ENCODE data around the gene MLXIPL. TPM values are rescaled to one million over a fixed set of nuclear protein-coding genes. Genes with fewer than 3 reads are reported as not detected.
"Not testable (repeated sequence)": the region's sequence is repeated elsewhere in the genome, so short reads cannot be mapped to it uniquely, and the experiment has no call there.

The MLXIPL gene
- total RNA-seq, 1 donor from 2014 or later, result 1.1 TPM

DNA sequence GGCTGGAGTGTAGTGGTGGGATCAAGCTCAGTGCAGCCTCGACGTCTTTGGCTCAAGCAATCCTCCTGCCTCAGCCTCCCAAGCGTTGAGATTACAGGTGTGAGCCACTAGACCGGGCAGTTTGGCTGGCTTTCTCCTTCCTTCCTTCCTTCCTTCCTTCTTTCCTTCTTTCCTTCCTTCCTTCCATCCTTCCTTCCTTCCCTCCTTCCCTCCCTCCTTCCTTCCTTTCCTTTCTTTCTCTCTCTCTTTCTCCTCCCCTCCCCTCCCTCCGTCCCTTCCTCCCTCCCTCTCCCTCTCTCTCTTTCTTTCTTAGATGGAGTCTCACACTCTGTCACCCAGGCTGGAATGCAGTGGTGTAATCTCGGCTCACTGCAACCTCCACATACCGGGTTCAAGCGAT, 35.7 kb upstream of the MLXIPL start:
- Mint-ChIP-seq H3K36me3 (ENCODE audit: low read depth) (peaks cover 5% of the 10 kb centered on the region), H3K4me3 (no peak overlapping the region), H3K4me1 (peaks cover 8% of the 10 kb centered on the region), H3K9me3 (peaks cover 6% of the 10 kb centered on the region), H3K27me3 (ENCODE audit: low read depth) (peaks cover 38% of the 10 kb centered on the region), H3K27ac (ENCODE audit: unreplicated experiment) (no peak overlapping the region)
- TF ChIP-seq, protein P1, sequence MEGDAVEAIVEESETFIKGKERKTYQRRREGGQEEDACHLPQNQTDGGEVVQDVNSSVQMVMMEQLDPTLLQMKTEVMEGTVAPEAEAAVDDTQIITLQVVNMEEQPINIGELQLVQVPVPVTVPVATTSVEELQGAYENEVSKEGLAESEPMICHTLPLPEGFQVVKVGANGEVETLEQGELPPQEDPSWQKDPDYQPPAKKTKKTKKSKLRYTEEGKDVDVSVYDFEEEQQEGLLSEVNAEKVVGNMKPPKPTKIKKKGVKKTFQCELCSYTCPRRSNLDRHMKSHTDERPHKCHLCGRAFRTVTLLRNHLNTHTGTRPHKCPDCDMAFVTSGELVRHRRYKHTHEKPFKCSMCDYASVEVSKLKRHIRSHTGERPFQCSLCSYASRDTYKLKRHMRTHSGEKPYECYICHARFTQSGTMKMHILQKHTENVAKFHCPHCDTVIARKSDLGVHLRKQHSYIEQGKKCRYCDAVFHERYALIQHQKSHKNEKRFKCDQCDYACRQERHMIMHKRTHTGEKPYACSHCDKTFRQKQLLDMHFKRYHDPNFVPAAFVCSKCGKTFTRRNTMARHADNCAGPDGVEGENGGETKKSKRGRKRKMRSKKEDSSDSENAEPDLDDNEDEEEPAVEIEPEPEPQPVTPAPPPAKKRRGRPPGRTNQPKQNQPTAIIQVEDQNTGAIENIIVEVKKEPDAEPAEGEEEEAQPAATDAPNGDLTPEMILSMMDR (conservative IDR thresholded peaks at IDR 0.05), result no peak
- no peak for DNase-seq (ENCODE audit: low read depth, low spot score)

- H3K27ac Mint-ChIP-seq (ENCODE audit: unreplicated experiment); H3K36me3 Mint-ChIP-seq (ENCODE audit: low read depth); H3K4me3 Mint-ChIP-seq; H3K4me1 Mint-ChIP-seq; H3K9me3 Mint-ChIP-seq; DNase-seq (ENCODE audit: low read depth, low spot score): not testable (repeated sequence)
- H3K27me3 Mint-ChIP-seq (ENCODE audit: low read depth), result peaks cover 49% of the 10 kb centered on the region
Measured at GRCh38 chr7:73655309-73655708, 31.0 kb upstream of the MLXIPL start.

- DNase-seq (ENCODE audit: low read depth, low spot score), result no peak
- TF ChIP-seq, protein P1 (conservative IDR thresholded peaks at IDR 0.05), result no peak
- no peaks in the 10 kb centered on the region for H3K36me3 Mint-ChIP-seq (ENCODE audit: low read depth)
- peaks cover 3% of the 10 kb centered on the region for H3K4me1 Mint-ChIP-seq
- H3K9me3 Mint-ChIP-seq, result no peaks in the 10 kb centered on the region
- no peak overlapping the region for H3K4me3 Mint-ChIP-seq
- peaks cover 63% of the 10 kb centered on the region for H3K27me3 Mint-ChIP-seq (ENCODE audit: low read depth)
- H3K27ac Mint-ChIP-seq (ENCODE audit: unreplicated experiment), result no peak overlapping the region
Measured at GRCh38 chr7:73652541-73652949, 28.2 kb upstream of the MLXIPL start.

- peaks cover 79% of the 10 kb centered on the region for H3K27me3 Mint-ChIP-seq (ENCODE audit: low read depth)
- H3K36me3 Mint-ChIP-seq (ENCODE audit: low read depth), result no peaks in the 10 kb centered on the region
- no peak overlapping the region for H3K4me3 Mint-ChIP-seq
- DNase-seq (ENCODE audit: low read depth, low spot score), result no peak
- H3K27ac Mint-ChIP-seq (ENCODE audit: unreplicated experiment), result no peak overlapping the region
- peaks cover 3% of the 10 kb centered on the region for H3K4me1 Mint-ChIP-seq
- TF ChIP-seq, protein P1 (conservative IDR thresholded peaks at IDR 0.05), result no peak
- H3K9me3 Mint-ChIP-seq, result no peaks in the 10 kb centered on the region
Measured at GRCh38 chr7:73650524-73650923, 26.2 kb upstream of the MLXIPL start.

GRCh38 chr7:73649576-73649975, 25.3 kb upstream of the MLXIPL start:
- no peaks in the 10 kb centered on the region for H3K9me3 Mint-ChIP-seq
- TF ChIP-seq, protein P1 (conservative IDR thresholded peaks at IDR 0.05), result no peak
- H3K27ac Mint-ChIP-seq (ENCODE audit: unreplicated experiment), result no peak overlapping the region
- no peak for DNase-seq (ENCODE audit: low read depth, low spot score)
- H3K4me3 Mint-ChIP-seq, result no peak overlapping the region
- H3K4me1 Mint-ChIP-seq, result peaks cover 3% of the 10 kb centered on the region
- H3K36me3 Mint-ChIP-seq (ENCODE audit: low read depth), result no peaks in the 10 kb centered on the region
- peaks cover 85% of the 10 kb centered on the region for H3K27me3 Mint-ChIP-seq (ENCODE audit: low read depth)

DNA sequence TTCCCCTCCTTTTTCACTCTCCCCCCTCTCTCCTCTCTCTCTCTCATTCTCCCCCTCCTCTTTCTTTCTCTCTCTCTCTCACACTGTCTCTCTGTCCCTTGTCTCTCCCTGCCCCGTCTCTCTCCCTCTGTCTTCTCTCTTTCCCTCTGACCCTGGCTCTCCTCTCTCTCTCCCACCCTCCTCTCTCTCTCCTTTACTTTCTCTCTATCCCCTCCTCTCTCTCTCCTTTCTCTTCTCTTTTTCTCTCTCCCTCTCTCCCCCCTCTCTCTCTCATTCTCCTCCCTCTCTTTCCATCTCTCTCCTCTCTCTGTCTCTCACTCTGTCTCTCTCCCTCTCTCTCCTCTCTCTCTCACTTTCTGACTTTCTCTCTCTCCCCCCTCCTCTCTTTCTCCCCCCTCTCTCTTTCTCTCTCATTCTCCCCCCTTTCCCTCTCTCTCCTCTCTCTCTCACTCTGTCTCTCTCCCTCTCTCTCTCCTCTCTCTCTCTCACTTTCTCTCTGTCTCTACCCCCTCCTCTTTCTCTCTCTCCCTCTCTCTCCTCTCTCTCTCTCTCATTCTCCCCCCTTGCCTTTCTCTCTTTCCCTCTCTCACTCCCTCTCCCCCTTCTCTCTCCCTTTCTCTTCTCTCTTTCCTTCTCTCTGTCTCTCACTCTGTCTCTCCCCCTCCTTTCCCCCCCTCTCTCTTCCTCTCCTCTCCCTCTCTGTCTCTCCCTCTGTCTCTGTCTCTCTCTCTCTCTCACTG, 24.4 kb upstream of the MLXIPL start:
- TF ChIP-seq, protein P1 (conservative IDR thresholded peaks at IDR 0.05), result no peak
- no peak overlapping the region for H3K4me3 Mint-ChIP-seq
- peaks cover 91% of the 10 kb centered on the region for H3K27me3 Mint-ChIP-seq (ENCODE audit: low read depth)
- H3K4me1 Mint-ChIP-seq, result peaks cover 3% of the 10 kb centered on the region
- DNase-seq (ENCODE audit: low read depth, low spot score), result no peak
- H3K27ac Mint-ChIP-seq (ENCODE audit: unreplicated experiment), result no peak overlapping the region
- H3K36me3 Mint-ChIP-seq (ENCODE audit: low read depth), result no peaks in the 10 kb centered on the region
- no peaks in the 10 kb centered on the region for H3K9me3 Mint-ChIP-seq

Data from neural crest cell (in vitro differentiated cells).